ENCODE data around the gene GRWD1.

DNA sequence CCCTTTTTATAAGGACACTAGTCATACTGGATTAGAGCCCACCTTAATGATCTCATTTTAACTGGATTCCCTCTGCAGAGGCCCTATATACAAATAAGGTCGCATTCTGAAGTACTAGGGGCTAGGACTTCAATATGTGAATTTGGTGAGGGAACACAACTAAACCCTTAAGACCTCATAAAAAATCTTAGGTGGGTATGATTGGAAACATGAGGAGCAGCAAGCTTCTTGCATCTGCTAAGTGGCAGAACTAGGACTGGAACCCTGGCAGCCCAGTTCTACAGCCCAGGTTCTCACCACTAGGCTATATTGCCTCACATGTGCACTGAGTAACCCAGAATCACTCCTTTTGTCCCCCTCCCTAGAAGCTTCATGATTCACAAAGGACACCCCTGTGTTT, 17.1 kb upstream of the GRWD1 start:
- TF ChIP-seq, protein P1, sequence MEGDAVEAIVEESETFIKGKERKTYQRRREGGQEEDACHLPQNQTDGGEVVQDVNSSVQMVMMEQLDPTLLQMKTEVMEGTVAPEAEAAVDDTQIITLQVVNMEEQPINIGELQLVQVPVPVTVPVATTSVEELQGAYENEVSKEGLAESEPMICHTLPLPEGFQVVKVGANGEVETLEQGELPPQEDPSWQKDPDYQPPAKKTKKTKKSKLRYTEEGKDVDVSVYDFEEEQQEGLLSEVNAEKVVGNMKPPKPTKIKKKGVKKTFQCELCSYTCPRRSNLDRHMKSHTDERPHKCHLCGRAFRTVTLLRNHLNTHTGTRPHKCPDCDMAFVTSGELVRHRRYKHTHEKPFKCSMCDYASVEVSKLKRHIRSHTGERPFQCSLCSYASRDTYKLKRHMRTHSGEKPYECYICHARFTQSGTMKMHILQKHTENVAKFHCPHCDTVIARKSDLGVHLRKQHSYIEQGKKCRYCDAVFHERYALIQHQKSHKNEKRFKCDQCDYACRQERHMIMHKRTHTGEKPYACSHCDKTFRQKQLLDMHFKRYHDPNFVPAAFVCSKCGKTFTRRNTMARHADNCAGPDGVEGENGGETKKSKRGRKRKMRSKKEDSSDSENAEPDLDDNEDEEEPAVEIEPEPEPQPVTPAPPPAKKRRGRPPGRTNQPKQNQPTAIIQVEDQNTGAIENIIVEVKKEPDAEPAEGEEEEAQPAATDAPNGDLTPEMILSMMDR (IDR thresholded peaks at IDR 0.05): no peak
- no peak for TF ChIP-seq FOSL2 (IDR thresholded peaks at IDR 0.05)
- no peak for TF ChIP-seq FOSL2 (CRISPR knock-in tag; IDR thresholded peaks at IDR 0.05)
- TF ChIP-seq POLR2A (IDR thresholded peaks at IDR 0.05; ENCODE audit: low read length): no peak
- no peak for TF ChIP-seq RFX5 (IDR thresholded peaks at IDR 0.05)
